ENCODE data around the gene SYNGR3. TPM values are rescaled to one million over a fixed set of nuclear protein-coding genes. Genes with fewer than 3 reads are reported as not detected.
A peak's percentile ranks its signal among the peaks of the same experiment; 100 is the strongest.

Gene SYNGR3
- polyA plus RNA-seq, 1 donor (not counting 4 experiments of a cell fraction or from before 2014, with no cell fraction given): 0.30 TPM

- peaks cover 28% of the 10 kb centered on the region for H4K20me1 ChIP-seq (ENCODE audit: control insufficient read depth, extremely low read depth, insufficient read depth, low read length)
- no peaks in the 10 kb centered on the region for H3K9me3 ChIP-seq (ENCODE audit: control insufficient read depth, low read depth, low read length)
- peaks cover 3% of the 10 kb centered on the region for H3K9me1 ChIP-seq (ENCODE audit: control insufficient read depth, extremely low read depth, insufficient read depth, low read length)
- peaks cover 17 to 31% of the 10 kb centered on the region in 2 experiments for H3K36me3 ChIP-seq (ENCODE audit: control insufficient read depth in 2 of 2, extremely low read depth in 1 of 2, insufficient read depth in 2 of 2, low read length in 2 of 2)
- H3K4me3 ChIP-seq (ENCODE audit: control insufficient read depth in 2 of 3, extremely low read depth in 1 of 3, insufficient read depth in 2 of 3, low read depth in 1 of 3, low read length in 3 of 3): peak overlapping the region; percentile 59 to 85 (median 76)
- no peaks in the 10 kb centered on the region for H3K27me3 ChIP-seq (ENCODE audit: control insufficient read depth, extremely low read depth, insufficient read depth, low read length)
- TF ChIP-seq CTCF (optimal IDR thresholded peaks at IDR 0.05 in 1 of 3, IDR thresholded peaks at IDR 0.05 in 1 of 3, conservative IDR thresholded peaks at IDR 0.05 in 1 of 3; ENCODE audit: extremely low read depth in 1 of 3, insufficient read depth in 2 of 3, low read length in 3 of 3) (peak in 1 of 3 experiments; percentile 7), EZH2 (IDR thresholded peaks at IDR 0.05; ENCODE audit: low read length) (no peak)
- peak overlapping the region; percentile 91 for H3K4me2 ChIP-seq (ENCODE audit: control insufficient read depth, extremely low read depth, insufficient read depth, low read depth, low read length)
- DNase-seq (ENCODE audit: low read depth, low spot score) (no peak), FAIRE-seq (no peak)
- peak overlapping the region; percentile 85 for H3K9ac ChIP-seq (ENCODE audit: control insufficient read depth, extremely low read depth, insufficient read depth, low read length)
- peak overlapping the region; percentile 82 for H3K27ac ChIP-seq (ENCODE audit: control insufficient read depth, insufficient read depth, low read length)
- dilution Hi-C loops (cut with MboI; ENCODE audit: extremely low pct_ligation_motif_present, low sequenced_read_pairs): no loop called here
- H3K4me1 ChIP-seq (ENCODE audit: control insufficient read depth, extremely low read depth, insufficient read depth, low read length): peaks cover 36% of the 10 kb centered on the region
- H2AFZ ChIP-seq (ENCODE audit: control insufficient read depth, low read length): no peak overlapping the region
- peaks cover 59% of the 10 kb centered on the region for H3K79me2 ChIP-seq (ENCODE audit: control insufficient read depth, insufficient read depth, low read length)
Measured at GRCh38 chr16:1963806-1964505, 25.8 kb upstream of the SYNGR3 start.

GRCh38 chr16:1964506-1965395 lies 25.0 kb upstream of the SYNGR3 start, which contains the start of gene RPS2:
Gene RPS2, minus strand, starts transcription at chr16:1964826. Its CDS starts 201 bp downstream, at chr16:1964625.
- FAIRE-seq: no peak
- Histone ChIP-seq H3K4me3 (ENCODE audit: control insufficient read depth in 2 of 3, extremely low read depth in 1 of 3, insufficient read depth in 2 of 3, low read depth in 1 of 3, low read length in 3 of 3) (peak within 1 kb of the TSS; percentile 69 to 85 (median 79)), H3K36me3 (ENCODE audit: control insufficient read depth in 2 of 2, extremely low read depth in 1 of 2, insufficient read depth in 2 of 2, low read length in 2 of 2) (peaks cover 17 to 31% of the 10 kb centered on the region in 2 experiments)

More at GRCh38 chr16:1964506-1965395, 25.0 kb upstream of the SYNGR3 start, which contains the start of gene RPS2:
- dilution Hi-C loops (cut with MboI; ENCODE audit: extremely low pct_ligation_motif_present, low sequenced_read_pairs): no loop called here
- peak; percentile 98 for DNase-seq (ENCODE audit: low read depth, low spot score)
- no peaks in the 10 kb centered on the region for H3K9me3 ChIP-seq (ENCODE audit: control insufficient read depth, low read depth, low read length)
- H3K9ac ChIP-seq (ENCODE audit: control insufficient read depth, extremely low read depth, insufficient read depth, low read length): peak within 1 kb of the TSS; percentile 85
- peak within 1 kb of the TSS; percentile 88 for H3K27ac ChIP-seq (ENCODE audit: control insufficient read depth, insufficient read depth, low read length)
- peaks cover 28% of the 10 kb centered on the region for H4K20me1 ChIP-seq (ENCODE audit: control insufficient read depth, extremely low read depth, insufficient read depth, low read length)
- H3K4me1 ChIP-seq (ENCODE audit: control insufficient read depth, extremely low read depth, insufficient read depth, low read length): peaks cover 34% of the 10 kb centered on the region
- no peak for TF ChIP-seq CTCF (optimal IDR thresholded peaks at IDR 0.05 in 1 of 3, IDR thresholded peaks at IDR 0.05 in 1 of 3, conservative IDR thresholded peaks at IDR 0.05 in 1 of 3; ENCODE audit: extremely low read depth in 1 of 3, insufficient read depth in 2 of 3, low read length in 3 of 3)
- no peak for TF ChIP-seq EZH2 (IDR thresholded peaks at IDR 0.05; ENCODE audit: low read length)
- peak within 1 kb of the TSS; percentile 36 for H2AFZ ChIP-seq (ENCODE audit: control insufficient read depth, low read length)
- peaks cover 55% of the 10 kb centered on the region for H3K79me2 ChIP-seq (ENCODE audit: control insufficient read depth, insufficient read depth, low read length)
- H3K27me3 ChIP-seq (ENCODE audit: control insufficient read depth, extremely low read depth, insufficient read depth, low read length): no peaks in the 10 kb centered on the region
- H3K9me1 ChIP-seq (ENCODE audit: control insufficient read depth, extremely low read depth, insufficient read depth, low read length): peaks cover 3% of the 10 kb centered on the region
- peak within 1 kb of the TSS; percentile 99 for H3K4me2 ChIP-seq (ENCODE audit: control insufficient read depth, extremely low read depth, insufficient read depth, low read depth, low read length)
